GM12875 (cell line): ENCODE data around the gene RECK.

Experiments
- H3K4me3 ChIP-seq: one replicate; pipeline ENCODE4 v1.5.1; 2011; ENCODE audit warnings: low read depth, low read length, control low read depth
- TF ChIP-seq, protein P1 (sequence below): IDR thresholded peaks from 2 replicates; pipeline ENCODE4 v1.5.1; 2011; ENCODE audit warnings: low read depth, mild to moderate bottlenecking, control low read depth, inconsistent platforms, low read length, moderate library complexity, borderline replicate concordance; ENCODE audit not compliant: insufficient read depth

RECK gene

DNA sequence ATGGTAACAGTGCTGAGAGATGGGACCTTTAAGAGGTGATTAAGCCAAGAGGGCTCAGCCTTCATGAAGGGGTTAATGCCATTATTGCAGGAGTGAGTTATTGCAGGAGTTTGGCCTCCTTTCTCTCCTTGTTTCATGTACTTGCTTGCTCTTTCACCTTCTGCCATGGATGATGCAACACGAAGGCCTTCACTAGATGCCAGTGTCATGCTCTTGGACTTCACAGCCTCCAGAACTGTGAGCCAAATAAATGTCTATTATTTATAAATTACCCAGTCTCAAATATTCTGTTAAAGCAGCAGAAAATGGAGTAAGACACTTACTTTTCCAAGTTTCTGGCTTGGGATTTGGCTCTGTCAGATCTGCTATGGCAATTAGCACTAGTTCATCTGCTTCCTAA, 38.4 kb upstream of the RECK start:
- TF ChIP-seq, protein P1, sequence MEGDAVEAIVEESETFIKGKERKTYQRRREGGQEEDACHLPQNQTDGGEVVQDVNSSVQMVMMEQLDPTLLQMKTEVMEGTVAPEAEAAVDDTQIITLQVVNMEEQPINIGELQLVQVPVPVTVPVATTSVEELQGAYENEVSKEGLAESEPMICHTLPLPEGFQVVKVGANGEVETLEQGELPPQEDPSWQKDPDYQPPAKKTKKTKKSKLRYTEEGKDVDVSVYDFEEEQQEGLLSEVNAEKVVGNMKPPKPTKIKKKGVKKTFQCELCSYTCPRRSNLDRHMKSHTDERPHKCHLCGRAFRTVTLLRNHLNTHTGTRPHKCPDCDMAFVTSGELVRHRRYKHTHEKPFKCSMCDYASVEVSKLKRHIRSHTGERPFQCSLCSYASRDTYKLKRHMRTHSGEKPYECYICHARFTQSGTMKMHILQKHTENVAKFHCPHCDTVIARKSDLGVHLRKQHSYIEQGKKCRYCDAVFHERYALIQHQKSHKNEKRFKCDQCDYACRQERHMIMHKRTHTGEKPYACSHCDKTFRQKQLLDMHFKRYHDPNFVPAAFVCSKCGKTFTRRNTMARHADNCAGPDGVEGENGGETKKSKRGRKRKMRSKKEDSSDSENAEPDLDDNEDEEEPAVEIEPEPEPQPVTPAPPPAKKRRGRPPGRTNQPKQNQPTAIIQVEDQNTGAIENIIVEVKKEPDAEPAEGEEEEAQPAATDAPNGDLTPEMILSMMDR = no peak
- H3K4me3 ChIP-seq = no peak overlapping the region

DNA sequence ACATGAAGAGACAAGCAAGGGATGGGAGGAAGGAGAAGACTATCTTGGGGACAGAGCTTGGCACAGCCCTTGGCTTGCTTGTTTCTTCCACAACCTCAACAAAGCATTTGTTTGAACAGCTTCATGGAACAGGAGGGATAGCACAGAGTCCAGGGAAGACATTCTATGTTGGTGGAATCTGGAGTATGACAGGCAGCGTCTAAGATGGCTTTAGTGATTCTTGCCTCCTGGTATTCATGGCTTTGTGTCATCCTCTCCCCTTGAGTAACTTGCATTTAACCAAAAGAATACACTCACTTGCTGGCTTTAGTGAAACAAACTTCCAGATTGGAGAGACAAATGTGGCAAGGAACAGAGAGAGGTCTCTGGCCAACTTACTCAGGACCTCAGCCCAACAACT, 30.8 kb upstream of the RECK start:
- H3K4me3 ChIP-seq = no peak overlapping the region
- TF ChIP-seq, protein P1 = no peak

DNA sequence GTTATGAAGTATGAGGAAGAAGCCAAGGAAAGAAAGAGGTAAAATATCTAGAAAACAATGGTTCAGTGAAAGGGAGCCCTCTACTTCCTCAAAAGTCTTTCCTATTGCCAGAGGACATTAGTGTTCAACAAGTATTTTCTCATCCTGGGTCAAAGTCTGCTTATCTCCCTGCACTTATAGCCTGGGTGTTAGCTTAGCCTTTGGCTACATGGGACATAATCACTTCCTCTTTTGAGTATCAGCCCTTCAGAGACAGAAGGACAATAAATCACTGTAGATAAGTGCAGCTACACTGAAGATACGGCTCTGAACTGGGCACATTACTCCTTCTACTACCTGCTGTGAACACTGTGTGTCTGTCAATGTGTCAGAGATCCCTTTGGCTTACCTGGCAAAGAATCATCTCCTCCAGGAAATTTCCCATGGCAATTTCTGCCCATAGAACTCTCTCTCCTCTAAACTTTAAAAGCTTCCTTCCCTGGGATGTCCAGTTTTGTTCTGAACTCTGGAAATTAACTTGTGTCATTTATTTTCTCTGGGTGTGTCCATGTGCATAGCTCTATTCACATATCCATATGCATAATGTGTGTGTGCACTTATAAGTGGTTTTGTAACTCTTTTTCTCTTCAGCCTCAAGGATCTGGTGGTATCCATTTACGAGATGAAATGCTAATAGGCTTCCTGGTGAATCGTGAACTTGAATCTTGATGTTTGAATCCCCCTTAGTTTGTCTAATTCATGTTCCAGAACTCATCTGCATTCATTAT, 30.0 kb upstream of the RECK start:
- no peak overlapping the region for H3K4me3 ChIP-seq
- TF ChIP-seq, protein P1 = no peak

DNA sequence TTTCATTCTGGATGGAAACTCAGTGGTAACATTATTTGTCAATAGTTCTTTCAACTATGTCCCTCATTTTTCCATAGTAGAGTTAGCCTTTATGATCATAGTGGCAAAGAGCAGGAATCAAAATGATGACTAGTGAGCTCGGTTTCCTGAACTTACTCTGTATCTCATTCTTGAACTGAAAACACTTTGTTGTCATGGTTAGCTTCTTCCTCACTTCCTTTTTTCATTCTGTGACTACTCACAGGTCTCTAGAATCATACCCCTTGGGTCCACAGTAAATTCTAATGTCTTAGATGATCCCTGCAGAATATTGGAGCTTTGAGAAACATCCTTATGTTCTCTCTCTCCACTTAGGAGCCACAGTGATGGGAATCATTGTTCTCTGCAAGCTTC, 29.4 kb upstream of the RECK start:
- TF ChIP-seq, protein P1 = no peak
- no peak overlapping the region for H3K4me3 ChIP-seq

DNA sequence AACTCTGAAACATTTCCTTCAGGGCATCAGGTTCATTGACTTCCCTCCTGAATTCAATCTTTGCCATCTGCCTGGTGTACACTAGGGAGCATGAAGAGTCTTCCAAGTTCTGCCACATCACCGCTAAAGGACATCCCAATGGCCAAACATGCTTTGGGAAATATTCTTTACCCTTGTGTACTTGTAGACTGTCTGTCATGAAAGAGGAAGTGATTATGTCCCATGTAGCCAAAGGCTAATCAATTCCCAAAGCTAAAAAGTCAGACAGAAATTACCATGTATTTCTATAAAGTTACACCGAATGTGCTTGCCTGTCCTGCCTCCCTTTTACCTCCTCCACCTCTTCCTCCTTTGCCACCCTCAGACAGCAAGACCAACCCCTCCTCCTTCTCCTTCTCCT, 28.9 kb upstream of the RECK start:
- H3K4me3 ChIP-seq = no peak overlapping the region
- TF ChIP-seq, protein P1 = no peak

DNA sequence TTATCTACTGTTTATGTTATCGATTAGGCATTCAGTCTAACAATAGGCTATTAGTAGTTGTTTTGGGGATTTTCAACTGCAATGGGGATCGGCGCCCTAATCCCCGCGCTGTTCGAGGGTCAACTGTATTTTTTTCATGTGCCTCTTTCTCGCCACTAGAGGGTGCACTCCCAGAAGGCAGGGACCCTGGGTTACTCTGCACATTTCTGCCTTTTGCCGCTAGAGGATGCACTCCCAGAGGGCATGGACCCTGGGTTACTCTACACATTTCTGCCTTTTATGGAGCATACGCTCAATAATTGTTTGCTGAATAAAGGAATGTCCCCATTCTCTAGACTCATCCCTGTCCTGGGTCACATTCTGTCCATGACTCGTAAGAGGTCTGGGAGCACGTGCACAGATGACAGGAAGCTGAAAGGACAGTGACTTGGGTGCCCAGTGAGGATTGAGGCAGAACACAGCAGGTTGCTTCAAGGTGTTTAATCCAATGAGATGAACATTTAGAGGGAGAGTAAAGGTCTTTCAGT, 27.9 kb upstream of the RECK start:
- TF ChIP-seq, protein P1 = peak; percentile 100
- H3K4me3 ChIP-seq = no peak overlapping the region

DNA sequence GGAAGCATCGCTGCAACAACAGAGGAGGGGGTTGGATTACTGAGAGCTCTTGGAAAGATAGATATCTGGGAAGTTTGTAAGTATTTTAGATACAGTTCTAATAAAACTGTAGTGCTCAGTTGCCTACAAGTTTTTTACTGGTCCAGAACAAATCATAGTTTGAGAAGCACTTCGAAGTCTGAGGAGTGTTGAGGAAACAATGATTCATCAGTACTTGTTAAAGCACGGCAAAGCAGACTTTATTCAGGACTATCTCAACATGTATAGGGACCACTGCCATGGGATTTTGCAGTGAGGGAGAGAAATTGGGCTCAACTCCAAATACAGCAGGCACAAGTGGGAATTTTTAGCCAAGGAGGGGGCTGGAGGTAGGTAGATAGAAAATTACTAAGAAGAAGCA, 25.3 kb upstream of the RECK start:
- TF ChIP-seq, protein P1 = no peak
- no peak overlapping the region for H3K4me3 ChIP-seq
